Activated CD4-positive, alpha-beta T cell treated with anti-CD3 and anti-CD28 coated beads, Interleukin-2, amount 10 ng/mL, durations not matched to agents 24 days and 14 days (primary cell): ENCODE data around the gene ARHGEF10L. TPM values are rescaled to one million over a fixed set of nuclear protein-coding genes. Genes with fewer than 3 reads are reported as not detected.

ENCODE experiments used
- DNase-seq: peaks from one replicate; pipeline ENCODE4 v3.0.0; 2022
- H3K27ac Mint-ChIP-seq: one replicate; pipeline ENCODE4 v1.8.0; 2022; ENCODE audit warnings: mild to moderate bottlenecking, mixed read lengths
- H3K27me3 Mint-ChIP-seq: one replicate; pipeline ENCODE4 v1.8.0; 2022; ENCODE audit warnings: mixed read lengths
- H3K36me3 Mint-ChIP-seq: one replicate; pipeline ENCODE4 v1.8.0; 2022; ENCODE audit warnings: low read depth, mild to moderate bottlenecking, mixed read lengths
- H3K4me1 Mint-ChIP-seq: one replicate; pipeline ENCODE4 v1.8.0; 2021; ENCODE audit warnings: mixed read lengths
- H3K4me3 Mint-ChIP-seq: one replicate; pipeline ENCODE4 v1.8.0; 2022; ENCODE audit warnings: mild to moderate bottlenecking, moderate library complexity, mixed read lengths
- H3K9me3 Mint-ChIP-seq: one replicate; pipeline ENCODE4 v1.8.0; 2021; ENCODE audit warnings: mixed read lengths
- intact Hi-C: fragments of 100-400 bp; cut with micrococcal nuclease; formaldehyde crosslinking; loops from one replicate; pipeline ENCODE4 v1.15.1; 2023
- total RNA-seq: library from RNA; stranded (reverse); gene quantifications from 2 replicates; pipeline ENCODE4 v1.2.3, GENCODE V29; 2022

ARHGEF10L gene
- total RNA-seq, 1 donor from 2014 or later = not detected

DNA sequence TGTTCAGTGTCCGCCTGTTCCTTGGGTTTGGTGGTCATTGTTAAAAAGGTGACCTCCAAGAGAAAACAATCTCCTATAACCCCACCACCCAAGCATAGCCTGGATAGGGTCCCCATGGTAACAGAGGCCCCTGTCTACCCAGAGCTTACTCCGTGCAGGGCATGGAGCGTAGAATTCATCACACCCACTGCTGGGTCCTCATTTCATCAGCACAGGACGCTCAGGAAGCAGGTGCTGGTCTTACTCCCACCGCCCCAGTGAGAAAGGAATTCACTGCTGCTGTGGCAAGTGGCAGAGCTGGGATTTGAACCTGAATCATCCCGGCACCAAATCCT is 37.0 kb downstream of the ARHGEF10L start:
- H3K4me3 Mint-ChIP-seq = no peak overlapping the region
- H3K36me3 Mint-ChIP-seq = no peaks in the 10 kb centered on the region
- no peaks in the 10 kb centered on the region for H3K27me3 Mint-ChIP-seq
- H3K9me3 Mint-ChIP-seq = no peaks in the 10 kb centered on the region
- intact Hi-C loops = no loop called here
- H3K27ac Mint-ChIP-seq = no peak overlapping the region
- no peaks in the 10 kb centered on the region for H3K4me1 Mint-ChIP-seq
- DNase-seq = no peak

DNA sequence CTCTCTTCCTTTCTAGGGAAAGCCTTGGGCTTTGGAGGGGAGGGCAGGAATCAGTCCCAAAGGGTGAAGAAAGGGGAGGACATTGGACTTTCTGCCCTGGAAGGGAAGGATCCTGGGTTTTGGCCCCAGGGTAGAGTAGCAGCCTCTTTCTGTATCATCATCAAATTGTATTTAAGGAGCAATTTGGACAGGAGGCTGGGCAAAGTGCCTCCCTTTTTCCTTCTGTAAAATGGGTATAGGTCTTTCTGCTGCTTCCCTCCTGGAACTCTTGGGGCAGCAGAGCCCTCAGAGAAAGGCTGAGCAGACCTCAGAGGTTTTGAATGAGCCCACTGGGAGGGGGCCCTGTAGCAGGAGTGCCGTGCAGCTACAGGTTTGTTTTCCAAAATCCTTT is 38.4 kb downstream of the ARHGEF10L start:
- intact Hi-C loops = no loop called here
- no peak for DNase-seq
- H3K27me3 Mint-ChIP-seq = no peaks in the 10 kb centered on the region
- H3K36me3 Mint-ChIP-seq = no peaks in the 10 kb centered on the region
- H3K4me3 Mint-ChIP-seq = no peak overlapping the region
- no peaks in the 10 kb centered on the region for H3K9me3 Mint-ChIP-seq
- H3K4me1 Mint-ChIP-seq = no peaks in the 10 kb centered on the region
- H3K27ac Mint-ChIP-seq = no peak overlapping the region

DNA sequence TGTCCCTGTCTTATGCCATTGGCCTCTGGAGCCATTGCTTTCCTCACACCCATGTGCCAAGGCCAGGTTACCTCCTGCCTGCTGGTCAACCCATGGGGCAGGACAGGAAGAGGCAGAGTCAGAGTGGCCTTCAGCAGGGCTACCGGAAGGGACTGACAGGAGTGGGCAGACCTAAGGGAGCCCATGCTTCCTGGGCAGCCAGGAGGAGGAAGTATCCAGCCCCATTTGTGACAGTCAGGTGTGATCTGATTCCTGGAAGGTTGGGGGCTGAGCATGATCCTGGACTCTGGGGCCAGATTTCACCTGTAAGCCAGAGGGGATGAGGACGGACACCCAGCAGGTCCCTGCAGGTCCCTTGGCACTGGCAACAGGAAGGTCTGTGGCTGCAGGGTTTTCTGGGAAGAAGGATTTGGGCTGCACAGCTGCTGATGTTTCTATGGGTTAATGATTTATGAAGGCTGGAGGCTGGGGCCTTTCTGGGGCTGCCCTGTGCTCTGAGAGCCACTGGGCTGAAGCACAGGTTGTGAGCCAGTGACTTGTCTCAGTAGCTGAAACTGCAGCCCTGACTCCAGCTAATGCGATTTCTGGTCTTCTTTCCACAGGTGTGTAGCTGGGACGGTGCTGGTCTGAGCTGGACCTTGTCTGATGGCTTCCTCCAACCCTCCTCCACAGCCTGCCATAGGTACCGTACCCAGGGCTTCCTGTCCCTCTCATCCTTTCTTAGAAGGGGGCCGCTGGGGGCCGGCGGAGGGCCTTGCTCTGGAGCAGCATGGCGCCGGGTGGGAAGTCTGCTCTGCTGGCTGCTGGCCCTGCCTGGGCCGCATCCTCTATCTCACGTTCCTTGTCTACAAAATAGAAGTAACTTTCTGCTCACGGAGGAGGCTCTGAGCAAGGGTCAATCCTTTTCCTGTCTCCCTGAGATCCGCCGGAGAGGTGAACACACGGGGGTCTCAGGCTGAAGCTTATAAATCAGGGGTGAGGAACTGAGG is 40.7 kb downstream of the ARHGEF10L start:
- no peak for DNase-seq
- no peaks in the 10 kb centered on the region for H3K9me3 Mint-ChIP-seq
- H3K36me3 Mint-ChIP-seq = no peaks in the 10 kb centered on the region
- H3K27ac Mint-ChIP-seq = no peak overlapping the region
- H3K27me3 Mint-ChIP-seq = no peaks in the 10 kb centered on the region
- intact Hi-C loops = no loop called here
- H3K4me1 Mint-ChIP-seq = no peaks in the 10 kb centered on the region
- no peak overlapping the region for H3K4me3 Mint-ChIP-seq

DNA sequence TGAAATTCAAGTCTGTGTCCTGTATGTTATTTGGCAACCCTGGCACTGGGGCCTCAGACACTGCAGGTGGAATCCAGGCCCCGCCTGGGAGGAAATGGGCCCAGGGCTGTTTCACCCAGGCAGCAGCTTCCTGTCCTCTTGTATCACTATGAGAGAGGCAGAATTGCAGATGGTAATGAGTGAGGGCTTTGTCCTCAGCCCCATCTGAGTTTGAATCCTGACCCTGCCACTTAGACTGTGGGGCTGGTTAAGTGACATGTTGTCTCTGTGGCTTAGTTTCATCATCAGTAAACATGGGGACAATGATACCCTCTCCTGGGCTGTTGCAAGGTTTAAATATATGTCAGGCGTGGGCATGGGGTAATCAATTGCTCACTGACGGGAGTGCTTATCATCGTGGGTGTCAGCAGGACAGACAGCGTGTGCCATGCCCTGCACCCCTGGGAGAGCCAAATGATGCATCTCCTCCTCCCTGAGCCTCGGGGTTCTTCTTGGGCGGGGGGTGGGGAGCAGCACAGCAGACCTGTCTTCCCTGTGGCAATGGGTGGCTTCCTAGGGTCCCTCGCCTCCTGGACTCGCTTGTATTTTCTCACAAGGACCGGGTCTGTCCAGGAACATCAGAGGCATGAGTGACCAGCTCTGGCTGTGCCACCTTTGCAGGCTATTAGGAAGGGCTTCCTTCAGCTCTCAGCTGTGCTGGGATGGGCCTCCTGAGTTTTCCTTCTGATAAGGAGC is 42.1 kb downstream of the ARHGEF10L start:
- no peak overlapping the region for H3K27ac Mint-ChIP-seq
- no peaks in the 10 kb centered on the region for H3K4me1 Mint-ChIP-seq
- H3K36me3 Mint-ChIP-seq = no peaks in the 10 kb centered on the region
- H3K27me3 Mint-ChIP-seq = no peaks in the 10 kb centered on the region
- DNase-seq = peak; percentile 67
- H3K4me3 Mint-ChIP-seq = no peak overlapping the region
- intact Hi-C loops = no loop called here
- H3K9me3 Mint-ChIP-seq = no peaks in the 10 kb centered on the region

DNA sequence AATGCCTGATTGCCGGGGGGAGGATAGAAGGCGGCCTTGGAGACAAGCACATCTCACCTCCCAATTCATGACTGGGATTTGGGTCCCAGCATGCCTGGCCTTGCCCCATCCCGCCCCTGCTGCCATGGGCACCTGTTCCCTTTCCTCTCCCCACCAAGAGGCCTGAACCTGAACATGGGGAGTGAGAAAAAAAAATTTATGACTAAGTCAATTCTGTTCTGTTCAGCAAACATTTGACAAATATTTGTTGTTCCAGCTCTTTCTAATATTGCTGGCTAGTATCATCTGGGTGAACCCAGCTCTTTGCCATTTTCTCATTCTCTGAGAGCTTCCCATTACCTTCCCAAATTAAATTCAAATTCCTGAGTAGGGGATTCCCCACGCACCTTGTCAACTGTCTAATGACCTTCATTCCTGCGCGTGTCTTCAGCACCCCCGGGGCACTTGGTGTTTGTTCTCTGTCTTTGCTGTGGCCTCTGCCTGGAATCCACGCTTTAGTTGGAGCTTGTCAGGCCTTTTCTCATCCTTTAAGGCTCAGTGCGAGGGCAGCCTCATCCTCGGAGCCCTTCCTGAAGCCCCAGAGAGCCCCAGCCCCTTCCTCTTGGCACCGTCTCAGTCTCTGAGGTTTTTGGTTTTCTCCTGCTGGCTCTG is 42.8 kb downstream of the ARHGEF10L start:
- Mint-ChIP-seq H3K27ac (no peak overlapping the region), H3K9me3 (no peaks in the 10 kb centered on the region), H3K4me1 (no peaks in the 10 kb centered on the region), H3K4me3 (no peak overlapping the region), H3K27me3 (no peaks in the 10 kb centered on the region), H3K36me3 (no peaks in the 10 kb centered on the region)
- DNase-seq = no peak
- intact Hi-C loops = no loop called here

DNA sequence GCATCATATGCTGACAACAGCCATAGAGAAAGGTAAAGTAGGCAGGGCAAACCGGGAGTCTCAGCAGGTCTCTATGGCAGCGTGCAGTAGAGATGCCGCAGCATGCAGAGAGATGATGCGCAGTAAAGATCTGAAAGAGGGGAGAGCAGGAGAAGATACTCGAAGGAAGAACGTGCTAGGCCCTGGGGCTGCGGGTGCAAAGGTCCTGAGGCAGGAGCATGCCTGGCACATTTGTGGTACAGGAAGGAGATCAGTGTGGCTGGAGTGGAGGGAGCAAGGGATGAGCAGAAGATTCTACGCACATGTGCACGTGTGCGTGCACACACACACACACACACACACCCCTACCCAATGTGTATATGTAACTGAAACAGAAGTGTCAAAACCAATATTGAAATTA is 45.0 kb downstream of the ARHGEF10L start:
- H3K9me3 Mint-ChIP-seq = no peaks in the 10 kb centered on the region
- no peak overlapping the region for H3K4me3 Mint-ChIP-seq

DNA sequence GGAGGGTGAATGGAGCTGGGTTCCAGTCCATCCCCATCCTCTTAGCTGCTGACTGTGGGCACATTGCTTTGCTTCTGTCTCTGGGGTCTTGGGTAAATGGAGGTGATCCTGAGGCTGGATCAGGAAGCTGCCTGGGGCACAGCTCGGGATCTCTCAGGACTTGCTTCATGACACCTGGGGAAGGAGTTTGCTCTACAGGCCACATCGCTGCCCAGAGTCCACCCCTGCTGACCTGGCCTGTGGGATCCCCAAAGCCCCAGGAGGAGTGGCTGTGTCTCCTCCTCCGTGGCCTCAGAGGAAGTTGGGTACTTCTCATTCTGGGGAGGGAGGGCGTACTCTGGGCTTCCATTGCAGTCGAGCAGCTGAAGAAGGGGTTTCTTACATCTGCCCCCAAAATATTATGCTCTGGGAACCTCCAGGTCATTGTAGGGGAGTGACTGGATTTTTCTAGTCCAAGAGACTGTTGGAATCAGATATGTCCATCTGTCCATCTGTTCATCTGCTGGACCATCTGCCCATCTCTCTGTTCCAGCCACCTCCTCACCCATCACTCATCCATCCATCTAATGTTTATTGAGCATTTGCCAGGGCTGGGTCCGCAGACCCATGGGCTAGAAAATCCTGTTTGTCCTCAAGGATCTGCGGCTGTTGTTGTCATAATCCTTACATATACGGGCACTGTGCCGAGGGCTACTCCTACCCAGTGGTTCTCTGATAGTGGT is 45.9 kb downstream of the ARHGEF10L start:
- intact Hi-C loops = no loop called here
- no peak for DNase-seq
- H3K27ac Mint-ChIP-seq = no peak overlapping the region
- no peaks in the 10 kb centered on the region for H3K36me3 Mint-ChIP-seq
- H3K4me3 Mint-ChIP-seq = no peak overlapping the region
- no peaks in the 10 kb centered on the region for H3K27me3 Mint-ChIP-seq
- H3K4me1 Mint-ChIP-seq = no peaks in the 10 kb centered on the region
- no peaks in the 10 kb centered on the region for H3K9me3 Mint-ChIP-seq

More for the DNA sequence above, 45.0 kb downstream of the ARHGEF10L start:
- DNase-seq = no peak
- no peaks in the 10 kb centered on the region for H3K36me3 Mint-ChIP-seq
- no peaks in the 10 kb centered on the region for H3K4me1 Mint-ChIP-seq
- intact Hi-C loops = no loop called here
- no peaks in the 10 kb centered on the region for H3K27me3 Mint-ChIP-seq
- H3K27ac Mint-ChIP-seq = no peak overlapping the region

DNA sequence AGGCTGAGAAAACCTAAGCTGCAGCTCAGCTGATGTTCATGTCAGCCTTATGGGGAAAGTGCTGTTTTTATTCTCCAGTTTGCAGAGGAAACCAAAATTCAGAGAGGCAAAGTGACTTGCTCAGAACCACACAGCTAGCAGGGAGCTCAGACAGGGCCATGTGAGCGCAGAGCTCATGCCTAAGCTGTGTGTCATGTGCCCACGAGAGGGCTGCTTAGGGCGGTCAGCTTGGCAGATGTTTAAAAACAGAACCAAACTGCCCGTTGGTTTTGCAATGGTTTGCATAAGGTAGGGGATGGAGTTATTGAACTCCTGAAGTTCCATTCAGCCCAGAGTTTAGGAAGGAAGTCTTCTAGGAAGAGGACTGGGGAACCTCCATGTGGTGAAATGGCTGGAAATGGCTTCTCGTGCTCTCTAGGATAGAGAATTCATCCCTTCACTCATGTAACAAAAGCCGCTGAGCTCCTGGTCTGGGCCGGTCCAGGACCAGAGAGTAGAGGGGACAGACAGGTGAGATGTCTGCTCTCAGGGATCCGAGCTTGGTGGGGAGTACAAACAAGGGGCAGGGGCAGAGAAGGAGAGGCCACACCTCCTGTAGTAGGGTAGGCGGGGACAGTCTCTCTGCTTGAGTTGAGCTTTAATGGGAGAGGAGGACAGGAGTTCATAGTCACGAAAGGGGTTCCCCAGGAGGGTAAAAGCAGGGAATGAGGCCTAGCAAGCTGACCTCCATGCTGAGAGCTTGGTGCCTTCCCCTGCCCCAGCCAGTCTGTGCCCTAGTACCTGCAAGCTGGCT is 46.9 kb downstream of the ARHGEF10L start:
- Mint-ChIP-seq H3K36me3 (no peaks in the 10 kb centered on the region), H3K9me3 (no peaks in the 10 kb centered on the region), H3K4me1 (no peaks in the 10 kb centered on the region), H3K27me3 (no peaks in the 10 kb centered on the region), H3K4me3 (no peak overlapping the region), H3K27ac (no peak overlapping the region)
- DNase-seq = no peak
- intact Hi-C loops = no loop called here

DNA sequence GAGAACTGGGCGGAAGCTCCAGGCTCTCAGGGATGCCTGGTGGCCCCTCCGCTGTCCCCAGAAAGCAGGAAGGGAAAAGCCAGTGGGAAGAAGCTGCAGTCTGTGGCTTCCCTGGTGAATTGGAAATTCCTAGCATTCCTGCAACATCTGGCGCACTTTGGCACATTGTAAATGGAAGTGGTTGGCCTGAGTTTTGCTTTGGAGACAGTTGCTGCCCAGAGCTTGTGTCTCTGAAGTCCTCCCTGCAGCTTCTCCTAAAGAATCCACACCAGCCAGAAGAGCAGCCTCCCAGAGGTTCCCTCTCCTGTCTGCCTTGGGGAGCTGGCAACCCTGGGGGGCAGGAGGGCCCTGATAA is 48.2 kb downstream of the ARHGEF10L start:
- no peak for DNase-seq
- Mint-ChIP-seq H3K9me3 (no peaks in the 10 kb centered on the region), H3K4me3 (no peak overlapping the region), H3K36me3 (no peaks in the 10 kb centered on the region), H3K27me3 (no peaks in the 10 kb centered on the region), H3K4me1 (no peaks in the 10 kb centered on the region), H3K27ac (no peak overlapping the region)
- intact Hi-C loops = no loop called here

DNA sequence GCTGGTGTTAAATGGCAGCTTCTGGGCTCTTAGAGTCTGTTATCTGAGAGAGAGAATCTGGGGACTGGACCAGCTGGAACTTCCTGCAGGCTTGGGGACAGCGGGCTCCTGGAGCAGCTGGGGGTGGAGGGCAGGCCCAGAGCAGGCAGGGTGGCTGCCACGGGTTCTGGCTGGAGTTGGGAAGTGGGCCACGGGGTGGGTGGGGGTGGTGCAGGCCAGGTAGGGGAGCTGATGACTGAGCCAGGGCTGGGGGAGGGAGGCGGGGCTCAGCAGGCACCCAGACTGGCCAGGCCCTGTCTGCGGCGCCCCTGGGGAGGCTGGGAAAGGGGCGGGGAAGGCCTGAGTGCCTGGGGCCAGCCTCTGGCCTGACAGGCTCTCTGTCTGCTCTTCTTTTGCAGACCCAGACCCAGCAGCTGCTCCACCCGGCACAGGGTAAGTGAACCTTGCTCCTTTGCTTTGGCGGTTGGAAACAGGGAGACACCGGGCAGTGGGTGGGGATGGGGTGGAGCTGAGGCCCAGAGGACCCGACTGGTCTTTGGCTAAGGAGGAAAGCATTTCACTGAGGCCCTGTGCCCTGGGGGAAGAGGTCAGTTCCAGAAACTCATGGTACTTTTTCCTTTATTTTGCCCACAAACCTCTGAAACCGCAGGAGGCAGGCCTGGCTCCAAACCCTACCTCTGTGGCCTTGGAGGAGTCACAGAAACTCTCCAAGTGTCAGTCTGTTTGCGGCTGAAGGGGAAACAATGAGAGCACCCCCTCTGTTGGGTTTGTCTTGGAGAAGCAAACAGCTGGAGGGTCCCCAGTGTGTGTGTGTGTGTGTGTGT is 48.8 kb downstream of the ARHGEF10L start:
- Mint-ChIP-seq H3K27me3 (no peaks in the 10 kb centered on the region), H3K4me3 (no peak overlapping the region), H3K27ac (no peak overlapping the region), H3K9me3 (no peaks in the 10 kb centered on the region), H3K4me1 (no peaks in the 10 kb centered on the region), H3K36me3 (no peaks in the 10 kb centered on the region)
- no peak for DNase-seq
- intact Hi-C loops = no loop called here

DNA sequence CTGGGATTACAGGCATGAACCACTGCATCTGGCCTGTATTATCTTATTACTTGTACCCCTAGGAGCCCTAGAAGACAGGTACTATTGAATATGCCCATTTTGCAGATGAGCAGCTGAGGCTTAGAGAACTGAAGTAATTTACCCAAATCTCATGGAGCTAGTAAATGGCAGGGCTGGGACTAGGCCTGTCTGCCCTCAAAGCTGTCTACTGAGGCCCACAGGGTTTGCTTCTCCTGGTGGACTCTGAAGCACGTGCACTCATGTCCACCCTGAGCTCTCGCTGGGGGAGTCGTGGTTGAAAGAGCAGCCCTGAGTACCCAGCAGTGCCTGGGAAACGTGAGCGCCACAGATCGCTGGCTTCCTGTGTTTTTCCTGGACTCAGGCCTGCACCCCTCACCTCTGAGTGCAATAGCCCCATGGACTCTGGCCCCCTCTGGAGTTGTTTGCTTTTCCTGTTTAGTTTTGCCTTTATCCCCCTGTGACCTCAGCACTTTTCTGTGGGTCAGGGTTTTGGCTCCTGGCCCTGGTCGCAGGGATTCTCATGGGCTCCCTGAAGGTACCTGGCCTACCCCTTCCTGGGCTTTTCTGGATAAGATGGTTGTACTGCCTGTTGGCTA is 52.4 kb downstream of the ARHGEF10L start:
- no peaks in the 10 kb centered on the region for H3K4me1 Mint-ChIP-seq
- intact Hi-C loops = no loop called here
- no peak overlapping the region for H3K27ac Mint-ChIP-seq
- no peak for DNase-seq
- H3K4me3 Mint-ChIP-seq = no peak overlapping the region
- no peaks in the 10 kb centered on the region for H3K9me3 Mint-ChIP-seq
- H3K27me3 Mint-ChIP-seq = no peaks in the 10 kb centered on the region
- no peaks in the 10 kb centered on the region for H3K36me3 Mint-ChIP-seq

DNA sequence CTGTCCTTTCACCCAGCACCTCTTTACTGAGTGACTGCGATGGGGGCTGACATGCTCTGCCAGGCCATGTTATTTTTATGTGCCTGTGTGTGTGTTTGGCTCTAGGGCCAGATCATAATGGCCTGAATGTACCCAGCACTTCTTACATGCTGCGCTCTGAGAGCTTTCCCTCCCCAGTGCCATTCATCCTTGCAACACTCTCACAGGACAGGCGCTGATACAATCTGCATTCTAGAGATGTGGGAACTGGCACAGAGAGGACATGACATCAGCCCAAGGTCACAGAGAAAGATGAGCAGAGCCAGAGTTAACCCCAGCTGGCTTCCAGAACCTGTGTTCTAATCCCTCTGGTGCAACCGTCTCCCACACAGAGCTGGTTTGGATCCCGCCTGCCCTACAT is 54.5 kb downstream of the ARHGEF10L start:
- no peak overlapping the region for H3K4me3 Mint-ChIP-seq
- intact Hi-C loops = no loop called here

More for the DNA sequence above, 54.5 kb downstream of the ARHGEF10L start:
- Mint-ChIP-seq H3K27ac (no peak overlapping the region), H3K9me3 (no peaks in the 10 kb centered on the region), H3K4me1 (no peaks in the 10 kb centered on the region), H3K36me3 (no peaks in the 10 kb centered on the region), H3K27me3 (no peaks in the 10 kb centered on the region)
- no peak for DNase-seq
